Activated B cell treated with CpG ODN at 0.5 μM for 24 hours (primary cell): Measurements from ENCODE around the gene TEPSIN. TPM values are rescaled to one million over a fixed set of nuclear protein-coding genes. Genes with fewer than 3 reads are reported as not detected.

Source experiments
- ATAC-seq: fragments of 200-7000 bp; cut with Tn5 transposase; one replicate; pipeline ENCODE4 v1.10.0; 2021; ENCODE audit warnings: low read depth, mild to moderate bottlenecking, moderate library complexity
- CTCF ChIA-PET: fragments of 350-600 bp; sonication (Branson Sonifier 250); formaldehyde crosslinking; loops from one replicate; lab custom pipeline; 2021; ENCODE audit warnings: antibody characterized with exemption; lab: Charles Lee
- POLR2A ChIA-PET: fragments of 350-600 bp; sonication (Branson Sonifier 250); formaldehyde crosslinking; loops from one replicate; lab custom pipeline; 2021; ENCODE audit warnings: antibody characterized with exemption; lab: Charles Lee
- DNase-seq: peaks from one replicate; pipeline ENCODE4 v3.0.0; 2022
- H3K27ac Mint-ChIP-seq: one replicate; pipeline ENCODE4 v1.8.0; 2020; ENCODE audit warnings: mixed read lengths
- H3K27me3 Mint-ChIP-seq: one replicate; pipeline ENCODE4 v1.8.0; 2021; ENCODE audit warnings: mixed read lengths
- H3K36me3 Mint-ChIP-seq: one replicate; pipeline ENCODE4 v1.8.0; 2021; ENCODE audit warnings: low read depth, mixed read lengths
- H3K4me1 Mint-ChIP-seq: one replicate; pipeline ENCODE4 v1.8.0; 2021; ENCODE audit warnings: mixed read lengths
- H3K4me3 Mint-ChIP-seq: one replicate; pipeline ENCODE4 v1.8.0; 2020; ENCODE audit warnings: mild to moderate bottlenecking, mixed read lengths
- H3K9me3 Mint-ChIP-seq: one replicate; pipeline ENCODE4 v1.8.0; 2020; ENCODE audit warnings: mixed read lengths
- intact Hi-C: fragments of 100-400 bp; cut with micrococcal nuclease; formaldehyde crosslinking; loops from one replicate; pipeline ENCODE4 v1.15.1; 2024
- total RNA-seq: library from RNA; stranded (reverse); gene quantifications from 2 replicates; pipeline ENCODE4 v1.2.3, GENCODE V29; 2022
- TF ChIP-seq, protein P1 (sequence below): fragments of 200-600 bp; IDR thresholded peaks from one replicate; pipeline ENCODE4 v1.8.0; 2022; ENCODE audit warnings: antibody characterized with exemption, mild to moderate bottlenecking

Gene TEPSIN
- total RNA-seq, 1 donor from 2014 or later: 102 TPM

GRCh38 chr17:81241203-81241602, 2.3 kb upstream of the TEPSIN start:
- H3K4me3 Mint-ChIP-seq: peak overlapping the region; percentile 32
- no peaks in the 10 kb centered on the region for H3K9me3 Mint-ChIP-seq
- no peak overlapping the region for H3K27ac Mint-ChIP-seq
- DNase-seq (no peak), ATAC-seq (no peak)
- CTCF ChIA-PET: no interaction called here
- peaks cover 22% of the 10 kb centered on the region for H3K36me3 Mint-ChIP-seq
- H3K4me1 Mint-ChIP-seq: peaks cover 52% of the 10 kb centered on the region
- TF ChIP-seq, protein P1, sequence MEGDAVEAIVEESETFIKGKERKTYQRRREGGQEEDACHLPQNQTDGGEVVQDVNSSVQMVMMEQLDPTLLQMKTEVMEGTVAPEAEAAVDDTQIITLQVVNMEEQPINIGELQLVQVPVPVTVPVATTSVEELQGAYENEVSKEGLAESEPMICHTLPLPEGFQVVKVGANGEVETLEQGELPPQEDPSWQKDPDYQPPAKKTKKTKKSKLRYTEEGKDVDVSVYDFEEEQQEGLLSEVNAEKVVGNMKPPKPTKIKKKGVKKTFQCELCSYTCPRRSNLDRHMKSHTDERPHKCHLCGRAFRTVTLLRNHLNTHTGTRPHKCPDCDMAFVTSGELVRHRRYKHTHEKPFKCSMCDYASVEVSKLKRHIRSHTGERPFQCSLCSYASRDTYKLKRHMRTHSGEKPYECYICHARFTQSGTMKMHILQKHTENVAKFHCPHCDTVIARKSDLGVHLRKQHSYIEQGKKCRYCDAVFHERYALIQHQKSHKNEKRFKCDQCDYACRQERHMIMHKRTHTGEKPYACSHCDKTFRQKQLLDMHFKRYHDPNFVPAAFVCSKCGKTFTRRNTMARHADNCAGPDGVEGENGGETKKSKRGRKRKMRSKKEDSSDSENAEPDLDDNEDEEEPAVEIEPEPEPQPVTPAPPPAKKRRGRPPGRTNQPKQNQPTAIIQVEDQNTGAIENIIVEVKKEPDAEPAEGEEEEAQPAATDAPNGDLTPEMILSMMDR: no peak
- intact Hi-C loops: loop anchor here (1.0 kb wide), 1 partner anchor 218 kb away; no protein-coding TSS in a partner anchor
- POLR2A ChIA-PET: interaction anchor here (0.6 to 3.5 kb wide), 3 partner anchors 17 to 668 kb away, joined by 3 to 79 read pairs (median 3); partner anchors contain the start of gene CEP131
- no peaks in the 10 kb centered on the region for H3K27me3 Mint-ChIP-seq

- ChIA-PET CTCF (interaction anchor here (1.2 kb wide), 1 partner anchor 99 kb away, joined by 3 read pairs; no protein-coding TSS in a partner anchor), POLR2A (interaction anchor here (0.6 to 3.5 kb wide), 4 partner anchors 17 to 668 kb away, joined by 3 to 79 read pairs (median 6); partner anchors contain the start of genes CEP131 and FAAP100)
- ATAC-seq: no peak
- peak overlapping the region; percentile 24 for H3K27ac Mint-ChIP-seq
- H3K36me3 Mint-ChIP-seq: peaks cover 22% of the 10 kb centered on the region
- H3K4me3 Mint-ChIP-seq: peak overlapping the region; percentile 32
- no peaks in the 10 kb centered on the region for H3K27me3 Mint-ChIP-seq
- H3K9me3 Mint-ChIP-seq: no peaks in the 10 kb centered on the region
- H3K4me1 Mint-ChIP-seq: peaks cover 54% of the 10 kb centered on the region
- no peak for DNase-seq
- intact Hi-C loops: loop anchor here (1.0 kb wide), 1 partner anchor 217 kb away; no protein-coding TSS in a partner anchor
- TF ChIP-seq, protein P1: no peak
Measured at GRCh38 chr17:81240761-81241160, 1.9 kb upstream of the TEPSIN start.

DNA sequence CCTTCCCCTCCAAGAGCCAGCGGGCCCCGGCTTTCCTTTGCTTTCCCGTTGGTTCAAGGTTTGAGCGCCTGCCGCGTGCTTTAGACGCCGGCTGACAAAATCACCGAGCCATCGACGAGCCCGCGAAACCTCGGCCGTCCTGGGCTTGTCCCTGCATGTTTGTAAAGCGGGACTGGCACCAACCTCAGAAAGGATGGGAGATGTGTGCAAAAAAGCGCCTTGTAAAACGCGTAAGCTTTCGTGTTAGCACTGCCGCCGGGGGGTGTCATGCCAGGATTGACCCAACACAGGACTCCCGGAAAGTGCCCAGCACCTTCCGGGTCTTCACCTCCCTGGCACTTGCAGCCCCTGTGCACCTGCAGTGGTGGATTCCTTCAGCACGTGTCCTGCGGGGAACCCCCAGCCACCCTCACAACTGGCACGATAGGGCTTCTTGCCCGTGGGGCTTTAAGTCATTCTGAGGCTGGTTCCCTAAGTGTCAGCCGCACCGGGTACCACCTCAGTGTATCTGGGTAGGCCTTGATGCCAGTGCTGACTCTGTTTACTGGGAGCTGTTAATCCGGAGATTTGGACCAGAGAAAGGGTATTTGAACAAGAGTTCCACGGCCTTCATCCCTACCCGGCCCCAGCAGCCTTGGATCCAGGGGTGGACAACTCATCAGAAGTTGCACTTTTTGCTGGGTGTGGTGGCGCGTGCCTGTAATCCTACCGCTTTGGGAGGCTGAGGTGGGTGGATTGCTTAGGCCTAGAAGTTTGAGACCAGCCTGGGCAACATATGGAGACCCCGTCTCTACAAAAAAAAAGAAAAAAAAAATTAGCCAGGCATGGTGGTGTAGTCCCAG, 1.1 kb upstream of the TEPSIN start:
- TF ChIP-seq, protein P1: no peak
- ATAC-seq: no peak
- peak overlapping the region; percentile 88 for H3K27ac Mint-ChIP-seq
- H3K4me1 Mint-ChIP-seq: peaks cover 51% of the 10 kb centered on the region
- no peaks in the 10 kb centered on the region for H3K27me3 Mint-ChIP-seq
- H3K36me3 Mint-ChIP-seq: peaks cover 22% of the 10 kb centered on the region
- H3K9me3 Mint-ChIP-seq: no peaks in the 10 kb centered on the region
- intact Hi-C loops: loop anchor here (1.0 to 5.0 kb wide), 4 partner anchors 12 to 978 kb away; partner anchors contain the start of genes BAIAP2 and RNF213
- ChIA-PET CTCF (interaction anchor here (1.1 to 1.4 kb wide), 4 partner anchors 8 to 98 kb away, joined by 3 to 5 read pairs (median 3); no protein-coding TSS in a partner anchor), POLR2A (interaction anchor here (0.6 to 3.5 kb wide), 17 partner anchors 11 to 785 kb away, joined by 3 to 79 read pairs (median 6); partner anchors contain the start of genes ACTG1, ARL16, CEP131 and FAAP100)
- H3K4me3 Mint-ChIP-seq: peak overlapping the region; percentile 93
- peak; percentile 49 for DNase-seq

- intact Hi-C loops: loop anchor here (2.0 to 5.0 kb wide), 2 partner anchors 204 to 976 kb away; partner anchors contain the start of genes BAIAP2 and RNF213
- CTCF ChIA-PET: interaction anchor here (0.7 to 1.1 kb wide), 3 partner anchors 10 to 46 kb away, joined by 3 to 4 read pairs (median 3); partner anchors contain the start of gene CEP131
- POLR2A ChIA-PET: interaction anchor here (0.6 to 3.5 kb wide), 18 partner anchors 9 to 784 kb away, joined by 3 to 79 read pairs (median 6); partner anchors contain the start of genes ACTG1, ARL16, CEP131 and FAAP100
- H3K27ac Mint-ChIP-seq: no peak overlapping the region
- no peaks in the 10 kb centered on the region for H3K27me3 Mint-ChIP-seq
- no peak for ATAC-seq
- no peaks in the 10 kb centered on the region for H3K9me3 Mint-ChIP-seq
- peaks cover 24% of the 10 kb centered on the region for H3K36me3 Mint-ChIP-seq
- peak overlapping the region; percentile 87 for H3K4me3 Mint-ChIP-seq
- TF ChIP-seq, protein P1: no peak
- peaks cover 47% of the 10 kb centered on the region for H3K4me1 Mint-ChIP-seq
- no peak for DNase-seq
Measured at GRCh38 chr17:81238490-81238814, 403 bp downstream of the TEPSIN start.
